GM12878 (cell line): Measurements from ENCODE around the gene YIF1A. TPM values are rescaled to one million over a fixed set of nuclear protein-coding genes. Genes with fewer than 3 reads are reported as not detected.

Experiments
- ATAC-seq: fragments of 200-7000 bp; cut with Tn5 transposase; 3 replicates; pipeline ENCODE4 v1.9.1; 2020; ENCODE audit warnings: mild to moderate bottlenecking, moderate library complexity
- BruUV-seq: library from RNA; stranded (reverse); fragments of 400-500 nt; replicated peaks from 2 replicates; lab custom pipeline; 2021; lab: Mats Ljungman, UMichigan
- CTCF ChIA-PET: fragments of 300-600 bp; sonication (Branson Sonifier 250); formaldehyde crosslinking; extraction: SDS; loops from one replicate; lab custom pipeline; 2021; ENCODE audit warnings: inconsistent platforms; lab: Yijun Ruan, JAX
- POLR2A ChIA-PET: fragments of 350-600 bp; formaldehyde crosslinking; extraction: SDS; loops from one replicate; lab custom pipeline; 2021; ENCODE audit warnings: inconsistent platforms; lab: Charles Lee
- RAD21 ChIA-PET: fragments of 300-600 bp; sonication (Branson Sonifier 250); formaldehyde crosslinking; loops from one replicate; lab custom pipeline; 2023; ENCODE audit warnings: antibody characterized with exemption; ENCODE audit not compliant: unreplicated experiment; lab: Charles Lee
- SMC1A ChIA-PET: fragments of 300-600 bp; sonication (Branson Sonifier 250); formaldehyde crosslinking; loops from one replicate; lab custom pipeline; 2023; ENCODE audit not compliant: unreplicated experiment, uncharacterized antibody; lab: Charles Lee
- DNase-seq: peaks from one replicate; pipeline ENCODE4 v3.0.0-alpha.2; 2011; ENCODE audit warnings: low read depth, low spot score
- FAIRE-seq: peaks from 3 replicates; lab custom pipeline; 2011; peaks lifted over from hg19 to GRCh38; lab: Jason Lieb, UNC
- H2AFZ ChIP-seq: 2 replicates; pipeline ENCODE4 v1.6.0; 2011; ENCODE audit warnings: low read depth, low read length, control low read depth; ENCODE audit not compliant: control insufficient read depth
- H3K27ac ChIP-seq: 2 replicates; pipeline ENCODE4 v1.5.1; 2011; ENCODE audit warnings: control low read depth; ENCODE audit not compliant: control insufficient read depth, insufficient read depth
- H3K27me3 ChIP-seq, 2 experiments: replicated peaks in 1 of 2; 2 replicates each; pipeline versions ENCODE4 v1.6.0 to v1.6.1; 2011; ENCODE audit warnings: low read length in 1 of 2; ENCODE audit not compliant: control insufficient read depth in 2 of 2, insufficient read depth in 2 of 2
- H3K36me3 ChIP-seq, 2 experiments: 2 replicates each; pipeline ENCODE4 v1.5.1; 2011; ENCODE audit warnings: low read length in 1 of 2; ENCODE audit not compliant: control insufficient read depth in 2 of 2, insufficient read depth in 2 of 2
- H3K4me1 ChIP-seq: 2 replicates; pipeline ENCODE4 v1.6.1; 2011; ENCODE audit warnings: mild to moderate bottlenecking, low read length, moderate library complexity, mixed read lengths; ENCODE audit not compliant: control insufficient read depth, insufficient read depth
- H3K4me2 ChIP-seq: 2 replicates; pipeline ENCODE4 v1.6.0; 2011; ENCODE audit warnings: control low read depth; ENCODE audit not compliant: control insufficient read depth, insufficient read depth
- H3K4me3 ChIP-seq: fragments of 200-600 bp; sonication (generic); 2 replicates; pipeline ENCODE4 v1.5.1; 2016
- H3K79me2 ChIP-seq: 2 replicates; pipeline ENCODE4 v1.6.0; 2011; ENCODE audit warnings: low read length; ENCODE audit not compliant: control insufficient read depth, insufficient read depth
- H3K9ac ChIP-seq: 2 replicates; pipeline ENCODE4 v1.8.0; 2011; ENCODE audit warnings: low read length, control low read depth, mixed read lengths; ENCODE audit not compliant: control insufficient read depth, insufficient read depth
- H3K9me3 ChIP-seq: replicated peaks from 3 replicates; pipeline ENCODE4 v1.5.1; 2011; ENCODE audit warnings: mild to moderate bottlenecking, low read length; ENCODE audit not compliant: control insufficient read depth, insufficient read depth
- H4K20me1 ChIP-seq: 2 replicates; pipeline ENCODE4 v1.6.0; 2011; ENCODE audit not compliant: control insufficient read depth, insufficient read depth
- CREM ChIP-seq: IDR thresholded peaks from 2 replicates; pipeline ENCODE4 v1.6.1; 2014; ENCODE audit warnings: antibody characterized with exemption, low read depth
- PAX8 ChIP-seq: fragments of 450-650 bp; IDR thresholded peaks from 2 replicates; pipeline ENCODE4 v1.6.1; 2017; ENCODE audit warnings: mild to moderate bottlenecking, moderate library complexity
- RCOR1 ChIP-seq: conservative IDR thresholded peaks from 2 replicates; pipeline ENCODE4 v1.6.1; 2012; ENCODE audit warnings: low read depth, low read length, improper control_type of control experiment
- RELA ChIP-seq: fragments of 450-650 bp; IDR thresholded peaks from 2 replicates; pipeline ENCODE4 v1.8.0; 2014; ENCODE audit warnings: borderline replicate concordance; ENCODE audit not compliant: partially characterized antibody
- SMARCA5 ChIP-seq: fragments of 450-650 bp; IDR thresholded peaks from 2 replicates; pipeline ENCODE4 v1.6.1; 2017; ENCODE audit warnings: mild to moderate bottlenecking
- WGBS: methylation state at CpG from one replicate; pipeline ENCODE4 v1.1.6; 2016; ENCODE audit warnings: low lambda C conversion rate; ENCODE audit not compliant: insufficient replicate concordance, insufficient coverage; ENCODE audit errors: missing lambda C conversion rate; 5-methylcytosine and 5-hydroxymethylcytosine counted together
- in situ Hi-C: fragments of 300-500 bp; cut with MboI; formaldehyde crosslinking; loops from 9 replicates; pipeline ENCODE4 v1.14.3; 2018; ENCODE audit warnings: mixed read lengths
- intact Hi-C: fragments of 100-400 bp; cut with micrococcal nuclease; formaldehyde crosslinking; loops from one replicate; pipeline ENCODE4 v1.14.2; 2022; ENCODE audit not compliant: unreplicated experiment
- polyA plus RNA-seq, 11 experiments: library from polyadenylated mRNA; depleted of rRNA in 4 of 11; unstranded in 6 of 11; stranded (reverse) in 5 of 11; fragments of >200 nt; fragmentation: Nextera tagmentation in 4 of 11; fragmentation: Illumina TruSeq in 1 of 11; extraction: Ambion mirVana in 4 of 11; extraction: Trizol in 1 of 11; gene quantifications; 1 replicate in 1 of 11; 2 replicates in 10 of 11; pipeline versions ENCODE4 v1.2.1 to v1.2.3, GENCODE V29; 2011 to 2016; ENCODE audit warnings: inconsistent platforms in 2 of 11, missing spikeins in 2 of 11, low read depth in 1 of 11
- total RNA-seq, 4 experiments: library from RNA; depleted of rRNA in 3 of 4; stranded (reverse); fragments of >200 nt in 3 of 4; fragmentation: Illumina TruSeq in 1 of 4; extraction: Trizol in 1 of 4; gene quantifications; 2 replicates each; pipeline versions ENCODE4 v1.2.1 to v1.2.3, GENCODE V29; 2013 to 2021

YIF1A gene
- total and polyA plus RNA-seq, 10 of the 15 experiments (the other 5 are each of a cell fraction or from before 2014, with no cell fraction given), result 6.6 to 128 (median 71.7) TPM

DNA sequence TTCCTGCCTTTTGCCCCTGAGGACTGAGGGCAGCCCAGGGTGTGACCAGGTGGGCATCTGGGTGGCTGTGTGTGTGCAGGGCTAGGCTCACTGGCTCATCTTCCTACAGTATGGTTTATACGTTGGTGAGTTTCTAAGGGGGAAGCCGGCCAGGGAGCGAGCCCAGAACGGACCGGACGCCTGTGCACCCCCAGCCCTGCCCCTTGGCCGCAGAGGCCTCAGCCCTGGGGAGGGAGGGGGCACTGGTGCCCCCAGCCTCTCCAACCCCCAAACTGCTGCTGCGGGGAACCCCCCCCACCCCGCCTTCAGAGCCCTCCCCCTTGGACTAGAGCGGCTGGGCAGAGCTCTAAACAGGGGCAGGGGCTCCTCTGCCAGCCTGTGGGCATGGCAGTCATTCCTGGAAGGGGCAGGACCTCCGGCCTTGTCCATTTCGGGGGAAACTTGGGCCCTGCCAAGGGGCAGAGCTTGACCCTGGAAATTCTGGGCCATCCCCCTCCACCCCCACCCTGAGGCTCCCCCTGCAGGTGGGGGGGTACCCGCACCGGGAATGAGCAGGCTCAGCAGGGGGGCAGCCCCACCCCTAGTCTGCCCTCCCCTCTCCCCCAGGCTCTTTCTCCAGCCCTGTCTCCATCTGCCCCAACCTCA is 5.4 kb downstream of the YIF1A start:
- WGBS, result 81% methylated on average over 10 of the region's 14 CpGs
- Histone ChIP-seq H4K20me1 (no peaks in the 10 kb centered on the region; the same call in none of the 2 replicates), H3K4me1 (peaks cover 13% of the 10 kb centered on the region), H3K27me3 (no peaks in the 10 kb centered on the region), H3K9ac (no peak overlapping the region), H3K9me3 (no peaks in the 10 kb centered on the region), H3K4me3 (no peak overlapping the region), H3K36me3 (no peaks in the 10 kb centered on the region; a peak in 1 of 4 replicates), H3K79me2 (peaks cover 11% of the 10 kb centered on the region), H3K27ac (no peak overlapping the region), H3K4me2 (no peak overlapping the region), H2AFZ (no peak overlapping the region)
- SMC1A ChIA-PET, result interaction anchor here (1.0 to 3.4 kb wide), 2 partner anchors 16 to 61 kb away, joined by 8 to 10 read pairs; partner anchors contain the start of gene RAB1B
- POLR2A ChIA-PET, result interaction anchor here (0.6 to 1.3 kb wide), 2 partner anchors 10 to 13 kb away, joined by 5 read pairs; no protein-coding TSS in a partner anchor
- CTCF ChIA-PET, result interaction anchor here (0.6 to 2.8 kb wide), 10 partner anchors 12 to 219 kb away, joined by 3 to 29 read pairs (median 3); no protein-coding TSS in a partner anchor
- TF ChIP-seq PAX8, result no peak
- no peak for TF ChIP-seq RELA
- TF ChIP-seq CREM, result no peak
- TF ChIP-seq SMARCA5, result no peak
- no peak for TF ChIP-seq RCOR1
- ATAC-seq (no peak), DNase-seq (no peak), FAIRE-seq (no peak)
- no TSS peak for BruUV-seq
- in situ Hi-C loops (no loop called here), intact Hi-C loops (loop anchor here (2.0 kb wide), 1 partner anchor 15 kb away; the partner anchor contains the start of gene RAB1B)
- RAD21 ChIA-PET, result interaction anchor here (1.1 to 2.2 kb wide), 3 partner anchors 16 to 88 kb away, joined by 3 to 11 read pairs (median 5); no protein-coding TSS in a partner anchor
